HG03571 (cell line): ENCODE measurements around the gene UBL7.
"Not testable (repeated sequence)": the region's sequence is repeated elsewhere in the genome, so short reads cannot be mapped to it uniquely, and the experiment has no call there.

Experiments used
- ATAC-seq: cut with Tn5 transposase; IDR thresholded peaks from one replicate; pipeline ENCODE4 v1.9.1; 2021; ENCODE audit not compliant: unreplicated experiment

UBL7 gene

GRCh38 chr15:74464216-74464615 lies 3.3 kb upstream of the UBL7 start:
- ATAC-seq = no peak

GRCh38 chr15:74463634-74464033 lies 2.7 kb upstream of the UBL7 start:
- ATAC-seq = no peak

GRCh38 chr15:74461847-74462511 lies 1.0 kb upstream of the UBL7 start:
- no peak for ATAC-seq

- ATAC-seq = no peak
These were observed 662 bp downstream of the UBL7 start for GRCh38 chr15:74460298-74460697.

GRCh38 chr15:74459798-74460197 lies 1.2 kb downstream of the UBL7 start:
- ATAC-seq = not testable (repeated sequence)

- no peak for ATAC-seq
These were observed 2.5 kb downstream of the UBL7 start for GRCh38 chr15:74458473-74458872.

GRCh38 chr15:74457036-74457435 lies 3.9 kb downstream of the UBL7 start:
- not testable (repeated sequence) for ATAC-seq

- no peak for ATAC-seq
These were observed 6.0 kb downstream of the UBL7 start for GRCh38 chr15:74454764-74455500.

- no peak for ATAC-seq
These were observed 6.8 kb downstream of the UBL7 start for GRCh38 chr15:74453925-74454763.

- ATAC-seq = no peak
These were observed 8.8 kb downstream of the UBL7 start for GRCh38 chr15:74451861-74452835.

GRCh38 chr15:74451322-74451721 lies 9.6 kb downstream of the UBL7 start:
- ATAC-seq = no peak

GRCh38 chr15:74449643-74450205 lies 11.2 kb downstream of the UBL7 start:
- no peak for ATAC-seq

GRCh38 chr15:74449095-74449494 lies 11.9 kb downstream of the UBL7 start:
- no peak for ATAC-seq

GRCh38 chr15:74445816-74446763 lies 14.9 kb downstream of the UBL7 start:
- ATAC-seq = no peak

GRCh38 chr15:74444106-74445062 lies 16.6 kb downstream of the UBL7 start:
- no peak for ATAC-seq

GRCh38 chr15:74443100-74443909 lies 17.7 kb downstream of the UBL7 start:
- ATAC-seq = no peak

GRCh38 chr15:74442604-74443003 lies 18.4 kb downstream of the UBL7 start:
- no peak for ATAC-seq
